Left ventricle myocardium superior (tissue), 1 donor: Measurements from ENCODE around the gene ENDOD1. TPM values are rescaled to one million over a fixed set of nuclear protein-coding genes. Genes with fewer than 3 reads are reported as not detected.
"Not testable (repeated sequence)": the region's sequence is repeated elsewhere in the genome, so short reads cannot be mapped to it uniquely, and the experiment has no call there.

Source experiments
- ATAC-seq: fragments of 200-7000 bp; cut with Tn5 transposase; one replicate; pipeline ENCODE4 v1.9.1; 2020; ENCODE audit warnings: mild to moderate bottlenecking, moderate library complexity
- DNase-seq: peaks from one replicate; pipeline ENCODE4 v3.0.0-alpha.2; 2020
- intact Hi-C: fragments of 100-400 bp; cut with micrococcal nuclease; formaldehyde crosslinking; loops from one replicate; pipeline ENCODE4 v1.11.0; 2022
- total RNA-seq: library from RNA; stranded (reverse); fragmentation: NEBNext Ultra II Directional; extraction: Animal tissue kit (Norgen Biotek cat#: 25700); gene quantifications from one replicate; pipeline ENCODE4 v1.2.1, GENCODE V29; 2021
- donor health status: DM: no; HTN: yes; CAD: no; lungs with severe emphysema.

ENDOD1 gene
- total RNA-seq, 1 donor from 2014 or later, result 10.7 TPM

- DNase-seq, result no peak
- intact Hi-C loops, result loop anchor here (10.0 kb wide), 1 partner anchor 48 kb away; no protein-coding TSS in a partner anchor
- no peak for ATAC-seq
Observed at GRCh38 chr11:95097209-95097608, 7.6 kb downstream of the ENDOD1 start.

GRCh38 chr11:95098826-95099225, 9.2 kb downstream of the ENDOD1 start:
- DNase-seq (no peak), ATAC-seq (no peak)
- intact Hi-C loops, result loop anchor here (10.0 kb wide), 1 partner anchor 46 kb away; no protein-coding TSS in a partner anchor

DNA sequence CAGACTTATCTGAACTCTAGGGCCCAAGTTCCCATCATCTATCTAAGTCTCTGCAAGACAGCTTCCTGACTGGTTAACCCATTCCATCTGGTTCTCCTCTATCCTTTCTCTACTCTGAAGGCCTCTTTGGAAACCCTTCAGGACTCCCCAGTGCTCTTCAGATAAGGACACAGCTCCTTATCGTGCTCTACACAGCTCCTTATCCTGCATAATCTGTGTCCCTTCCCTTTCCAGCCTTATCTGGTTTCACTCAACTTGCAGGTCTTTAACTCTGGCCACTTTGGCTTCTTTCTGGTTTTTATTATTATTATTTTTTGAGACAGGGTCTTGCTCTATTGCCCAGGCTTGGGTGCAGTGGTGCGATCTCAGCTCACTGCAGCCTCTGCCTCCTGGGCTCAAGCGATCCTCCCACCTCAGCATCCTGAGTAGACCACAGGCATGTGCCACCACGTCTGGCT, 10.6 kb downstream of the ENDOD1 start:
- ATAC-seq (no peak), DNase-seq (no peak)
- intact Hi-C loops, result no loop called here

DNA sequence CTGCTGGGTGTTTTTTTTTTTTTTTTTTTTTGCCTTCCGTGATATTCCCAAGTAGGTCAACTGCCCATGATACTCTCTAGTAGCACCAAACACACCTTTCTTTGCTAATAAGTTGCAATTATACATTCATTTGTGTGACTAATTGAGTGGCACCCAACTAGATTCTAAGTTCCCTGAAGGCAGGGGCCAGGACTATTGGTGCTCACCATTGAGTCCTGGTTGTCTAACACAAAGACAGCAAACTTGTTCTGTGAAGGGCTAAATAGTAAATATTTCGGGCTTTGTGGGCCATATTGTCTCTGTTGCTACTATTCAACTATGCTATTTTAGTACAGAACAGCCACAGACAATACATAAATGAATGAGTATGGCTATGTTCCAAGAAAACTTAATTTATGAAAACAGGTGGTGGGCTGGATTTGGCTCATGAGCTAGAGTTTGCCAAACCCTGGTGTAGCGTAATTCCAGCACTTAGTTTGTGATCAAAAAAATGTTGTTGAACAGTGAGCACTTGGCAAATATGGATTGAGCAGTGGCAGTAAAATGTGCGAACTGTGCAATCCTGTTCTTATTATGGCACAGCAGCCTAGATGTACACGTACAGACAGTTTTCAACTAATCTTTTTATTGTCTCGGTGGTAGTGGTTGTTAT, 11.3 kb downstream of the ENDOD1 start:
- ATAC-seq (no peak), DNase-seq (no peak)
- intact Hi-C loops, result no loop called here

DNA sequence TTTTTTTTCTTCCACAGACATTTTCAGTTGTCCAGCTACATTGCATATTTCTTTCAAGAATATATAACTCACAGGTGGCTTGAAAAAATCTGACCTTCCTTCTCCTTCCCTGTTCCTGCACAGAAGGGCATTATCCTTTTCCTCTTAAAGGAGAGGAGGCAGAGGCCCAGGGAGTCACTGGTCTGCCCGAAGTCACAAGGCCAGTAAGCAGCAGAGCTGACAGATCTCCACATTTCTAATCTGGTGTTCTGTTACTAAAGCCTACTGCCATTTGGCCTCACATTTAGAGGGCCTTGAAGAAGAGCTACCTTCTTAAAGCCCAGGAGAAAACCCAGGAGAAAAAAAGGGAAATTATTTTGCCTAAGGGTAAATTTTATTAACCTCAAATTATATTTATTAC, 12.3 kb downstream of the ENDOD1 start:
- DNase-seq (no peak), ATAC-seq (no peak)
- intact Hi-C loops, result no loop called here

- intact Hi-C loops, result no loop called here
Observed at GRCh38 chr11:95102733-95103132, 13.1 kb downstream of the ENDOD1 start.

DNA sequence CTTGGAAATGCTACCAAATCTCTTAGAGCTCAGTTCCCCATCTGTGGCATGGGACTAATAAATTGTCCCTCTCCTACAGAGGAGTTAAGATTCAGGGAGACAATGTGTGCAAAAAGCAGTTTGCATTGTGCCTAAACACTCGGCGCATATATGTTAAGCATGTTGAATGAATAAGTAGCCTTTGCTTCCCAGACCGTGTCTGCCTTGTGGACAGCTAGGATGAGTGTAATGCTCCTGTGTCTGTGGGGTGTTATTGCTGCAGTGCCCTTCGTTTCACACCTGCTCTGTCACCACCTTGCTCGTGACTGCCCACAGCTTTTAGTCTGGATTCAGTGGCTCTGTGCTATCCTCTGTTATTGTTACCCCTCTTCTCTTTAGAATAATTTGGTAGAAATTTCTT, 14.1 kb downstream of the ENDOD1 start:
- intact Hi-C loops, result no loop called here
- no peak for ATAC-seq
- DNase-seq, result no peak

More at GRCh38 chr11:95102733-95103132, 13.1 kb downstream of the ENDOD1 start:
- DNase-seq, result no peak
- ATAC-seq, result no peak

GRCh38 chr11:95104121-95104830, 14.6 kb downstream of the ENDOD1 start:
- intact Hi-C loops, result no loop called here
- DNase-seq (no peak), ATAC-seq (no peak)

- no peak for ATAC-seq
- intact Hi-C loops, result no loop called here
- DNase-seq, result no peak
Observed at GRCh38 chr11:95104856-95105255, 15.2 kb downstream of the ENDOD1 start.

GRCh38 chr11:95108159-95108611, 18.5 kb downstream of the ENDOD1 start:
- DNase-seq (peak; percentile 32), ATAC-seq (peak; percentile 84)
- intact Hi-C loops, result no loop called here

GRCh38 chr11:95108671-95109551, 19.3 kb downstream of the ENDOD1 start:
- ATAC-seq (peak; percentile 82), DNase-seq (no peak)
- intact Hi-C loops, result no loop called here

DNA sequence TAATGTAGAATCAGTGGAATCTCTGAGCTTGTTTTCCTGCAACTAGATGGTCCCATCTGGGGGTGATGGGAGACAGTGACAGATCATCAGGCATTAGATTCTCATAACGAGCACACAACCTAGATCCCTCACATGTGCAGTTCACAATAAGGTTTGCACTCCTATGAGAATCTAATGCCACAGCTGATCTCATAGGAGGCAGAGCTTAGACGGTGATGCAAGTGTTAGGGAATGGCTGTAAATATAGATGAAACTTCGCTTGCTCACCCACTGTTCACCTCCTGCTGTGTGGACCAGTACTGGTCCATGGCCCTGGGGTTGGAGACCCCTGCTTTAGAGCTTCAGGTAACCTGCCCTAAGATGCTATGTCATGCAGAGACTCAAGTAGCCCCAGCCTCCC, 21.8 kb downstream of the ENDOD1 start:
- intact Hi-C loops, result not testable (repeated sequence)

DNA sequence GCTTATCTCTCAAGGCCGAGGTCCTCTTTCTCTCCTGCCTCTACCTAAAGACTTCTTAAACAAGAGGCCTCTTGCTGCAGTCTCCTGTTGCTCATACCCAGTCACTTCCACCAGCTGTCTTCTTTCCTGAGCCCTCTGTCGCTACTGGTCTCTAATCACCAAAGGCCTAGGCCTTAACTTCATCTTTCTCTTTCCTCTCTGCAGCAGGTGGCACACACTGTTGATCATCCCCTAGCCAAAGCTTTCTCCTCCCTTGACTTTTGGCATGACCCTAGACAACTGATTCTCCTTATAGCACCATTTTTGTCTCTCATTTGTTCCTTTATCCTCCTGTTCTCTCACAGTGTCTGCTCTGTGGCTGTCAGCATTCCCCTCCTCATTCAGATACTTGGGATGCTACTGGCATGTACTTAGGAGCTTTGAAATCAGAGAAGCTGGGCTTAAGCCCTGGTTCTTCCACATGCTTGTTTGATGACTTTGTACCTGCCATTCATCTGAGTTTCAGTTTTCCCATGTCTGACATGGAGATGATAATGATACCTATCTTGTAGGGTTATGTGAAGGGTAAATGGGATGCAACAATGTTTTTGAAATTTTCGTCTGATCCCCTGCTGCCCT, 22.4 kb downstream of the ENDOD1 start:
- ATAC-seq (no peak), DNase-seq (no peak)
- intact Hi-C loops, result no loop called here

More for the DNA sequence above, 21.8 kb downstream of the ENDOD1 start:
- DNase-seq, ATAC-seq: not testable (repeated sequence)

- no peak for ATAC-seq
- no peak for DNase-seq
- intact Hi-C loops, result no loop called here
Observed at GRCh38 chr11:95115597-95115996, 26.0 kb downstream of the ENDOD1 start.

DNA sequence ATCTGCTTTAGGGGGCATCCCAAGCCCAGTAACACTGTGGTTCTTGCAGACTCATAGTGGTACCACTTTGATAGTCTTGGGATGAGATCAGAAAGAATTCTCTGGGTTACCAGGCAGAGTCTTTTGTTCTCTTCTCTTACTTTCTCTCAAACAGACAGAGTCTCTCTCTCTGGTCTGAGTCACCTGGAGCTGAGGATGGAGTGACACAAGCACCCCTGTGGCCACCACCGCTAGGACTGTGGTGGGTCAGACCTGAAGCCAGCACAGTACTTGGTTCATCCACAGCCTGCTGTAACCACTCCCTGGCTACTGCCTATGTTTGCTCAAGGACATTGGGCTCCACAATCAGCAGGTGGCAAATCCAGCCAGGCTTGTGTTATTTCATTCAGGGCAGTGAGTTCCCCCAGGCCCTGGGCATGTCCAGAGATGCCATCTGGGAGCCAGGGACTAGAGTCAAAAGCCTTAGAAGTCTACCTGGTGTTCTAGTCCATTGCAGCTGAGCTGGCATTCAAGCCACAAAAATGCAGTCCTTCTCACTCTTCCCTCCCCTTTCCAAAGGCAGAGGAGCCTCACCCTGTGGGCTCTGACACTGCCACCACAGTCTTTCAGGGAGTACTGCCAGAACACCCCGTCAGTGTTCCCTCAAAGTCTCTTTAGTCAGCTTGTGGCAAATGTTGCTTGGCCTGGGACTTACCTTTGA, 29.9 kb downstream of the ENDOD1 start:
- intact Hi-C loops, result no loop called here
- ATAC-seq (no peak), DNase-seq (no peak)

GRCh38 chr11:95121698-95122097, 32.1 kb downstream of the ENDOD1 start:
- intact Hi-C loops, result no loop called here
- DNase-seq (no peak), ATAC-seq (no peak)

GRCh38 chr11:95123556-95123955, 33.9 kb downstream of the ENDOD1 start:
- intact Hi-C loops, result no loop called here
- ATAC-seq, result no peak
- no peak for DNase-seq

GRCh38 chr11:95128602-95129001, 39.0 kb downstream of the ENDOD1 start:
- intact Hi-C loops, result no loop called here
- ATAC-seq (no peak), DNase-seq (no peak)

DNA sequence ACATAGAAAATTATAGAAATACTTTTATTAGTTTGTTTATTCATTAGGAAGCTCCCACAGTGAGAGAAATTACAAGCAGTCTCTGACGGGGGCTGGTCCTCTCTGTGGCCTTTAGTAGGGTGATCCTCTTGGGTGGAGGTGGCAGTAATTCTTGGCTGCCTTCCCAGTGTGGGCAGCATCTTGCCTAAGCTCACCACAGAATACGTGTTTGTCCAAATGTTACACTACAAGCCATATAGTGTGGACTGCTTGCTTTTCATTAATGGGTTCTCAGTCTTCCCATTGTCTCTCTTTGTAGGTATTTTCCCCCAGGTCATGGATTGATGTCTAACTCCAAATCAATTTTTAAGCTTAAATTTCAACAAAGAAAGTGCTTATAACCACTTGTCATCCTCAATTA, 43.3 kb downstream of the ENDOD1 start:
- intact Hi-C loops, result no loop called here
- no peak for DNase-seq
- no peak for ATAC-seq
